ENCODE results near the gene CD151.
A peak's percentile ranks its signal among the peaks of the same experiment; 100 is the strongest.

The CD151 gene

DNA sequence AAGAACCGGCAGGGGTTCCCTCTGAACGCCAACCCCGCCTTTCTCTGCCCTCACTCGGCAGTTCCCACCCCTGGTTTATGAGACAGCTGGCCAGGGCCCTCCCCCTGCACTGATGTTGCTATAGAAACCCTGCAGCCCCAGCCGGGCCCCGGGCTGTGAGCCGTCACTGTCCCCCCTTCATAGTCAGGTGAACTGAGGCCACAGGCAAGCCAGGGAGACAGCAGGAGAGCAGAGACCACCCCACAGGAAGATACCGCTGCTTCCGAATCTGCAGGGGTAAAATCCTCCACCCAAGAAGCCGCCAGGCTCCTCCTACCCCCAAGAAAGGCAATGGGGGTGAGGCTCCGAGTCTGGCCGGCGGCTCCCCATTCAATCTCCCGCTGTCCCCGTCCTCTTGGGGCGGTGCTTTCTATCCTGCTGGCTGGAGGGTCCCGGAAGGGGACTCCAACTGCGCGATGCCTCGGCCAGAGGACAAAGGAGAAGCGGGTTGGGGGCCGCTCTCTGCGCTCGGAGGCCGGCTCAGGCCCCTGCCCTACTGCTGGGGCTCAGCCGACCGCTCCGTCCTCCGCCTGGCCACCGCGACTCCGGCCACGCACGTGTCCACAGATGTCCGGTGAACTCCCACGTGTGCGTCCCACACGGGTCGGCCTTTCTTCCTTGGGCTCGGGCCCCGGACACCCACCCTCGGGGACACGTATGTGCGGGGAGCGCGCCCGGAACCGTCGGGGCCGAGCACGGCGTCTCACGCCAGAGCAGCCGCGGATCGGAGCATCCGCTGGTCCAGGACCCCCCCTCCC lies 35.3 kb upstream of the CD151 start:
- DNase-seq: peak; percentile 82 to 88

DNA sequence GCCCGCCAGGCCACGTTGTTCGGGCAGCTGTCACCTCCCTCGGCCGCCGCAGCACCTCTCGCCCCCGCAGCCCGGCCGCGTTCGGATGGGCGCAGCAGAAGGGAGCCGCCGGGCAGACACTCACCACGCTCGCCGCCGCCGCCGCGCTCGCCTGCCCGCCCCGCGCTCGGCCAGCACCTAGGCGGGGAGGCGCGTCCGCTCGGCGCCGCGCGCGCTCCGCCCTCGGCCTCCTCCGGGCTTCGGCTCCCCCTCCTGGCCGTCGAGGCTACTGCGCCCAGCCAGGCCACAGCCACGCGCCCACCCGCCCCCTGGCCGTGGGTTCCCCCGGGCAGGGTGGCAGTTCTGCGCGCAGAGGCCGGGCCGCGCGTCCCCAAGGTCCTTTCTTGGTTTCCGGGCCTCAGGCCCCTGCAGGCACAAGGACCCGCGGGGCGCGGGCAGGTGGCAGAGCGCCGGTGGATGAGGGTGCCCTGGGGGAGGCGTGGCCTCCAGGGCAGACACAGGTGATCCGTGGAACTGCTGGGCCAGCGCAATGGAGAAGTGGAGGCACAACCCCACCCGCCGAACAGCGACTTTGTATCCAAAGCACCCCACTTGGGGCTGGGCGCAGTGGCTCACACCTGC lies 34.5 kb upstream of the CD151 start, which contains the start of gene SLC25A22:
Gene SLC25A22, minus strand, starts transcription at position 189 of the 621 bp plus-strand sequence. CDS start 3,275 bp downstream, outside the sequence.
- peak; percentile 91 to 93 for DNase-seq

DNA sequence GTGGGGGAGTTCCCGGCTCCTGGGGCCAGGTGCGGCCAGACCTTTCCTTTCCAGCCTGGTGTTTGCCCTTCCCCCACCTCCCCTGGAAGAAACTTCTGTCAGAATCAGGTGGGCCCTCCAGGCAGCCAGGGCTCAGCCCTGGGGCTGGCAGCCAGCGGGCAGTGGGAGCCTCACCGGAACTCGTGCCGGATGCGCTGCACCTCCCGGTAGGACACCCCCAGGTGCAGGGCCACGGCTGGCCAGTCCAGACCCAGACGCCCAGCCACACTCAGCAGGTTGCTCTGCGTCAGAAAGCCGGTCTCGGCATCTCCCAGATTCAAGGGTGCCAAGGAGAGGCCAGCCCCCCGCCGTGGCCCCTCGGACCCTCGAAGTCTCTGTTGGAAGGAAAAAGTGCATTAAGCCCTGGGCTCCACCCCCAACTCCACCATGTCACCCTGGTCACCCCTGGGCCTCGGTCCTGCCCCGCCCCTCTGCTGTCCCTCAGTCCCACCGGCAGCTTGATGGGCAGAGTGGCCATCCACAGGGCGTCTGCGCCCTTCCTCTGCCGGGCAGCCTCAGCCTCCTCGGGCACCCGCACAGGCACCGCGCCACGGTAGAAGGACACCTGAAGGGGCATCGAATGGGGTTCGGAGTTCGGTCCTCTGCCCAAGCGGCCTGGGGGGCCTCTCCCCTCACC lies 33.0 kb upstream of the CD151 start:
- DNase-seq: no peak

DNA sequence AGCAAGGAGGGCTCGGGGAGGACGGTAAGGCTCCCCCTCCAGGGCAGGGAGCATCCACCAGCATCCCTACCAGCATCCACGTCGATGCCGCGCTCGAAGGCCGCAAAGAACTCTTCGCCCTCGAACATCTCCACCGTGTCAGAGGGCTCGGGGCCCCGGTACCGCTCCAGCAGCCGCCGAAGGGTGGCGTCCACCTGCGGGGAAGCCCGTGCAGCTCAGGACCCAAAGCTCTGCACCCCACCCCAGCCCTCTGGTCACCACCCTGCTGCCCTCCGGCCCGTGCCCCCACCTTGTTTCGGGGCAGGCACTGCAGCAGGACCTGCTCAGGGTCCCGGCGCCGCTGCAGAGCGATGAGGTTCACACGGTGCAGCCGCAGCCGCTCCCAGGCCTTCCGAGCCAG lies 32.3 kb upstream of the CD151 start:
- DNase-seq: no peak

DNA sequence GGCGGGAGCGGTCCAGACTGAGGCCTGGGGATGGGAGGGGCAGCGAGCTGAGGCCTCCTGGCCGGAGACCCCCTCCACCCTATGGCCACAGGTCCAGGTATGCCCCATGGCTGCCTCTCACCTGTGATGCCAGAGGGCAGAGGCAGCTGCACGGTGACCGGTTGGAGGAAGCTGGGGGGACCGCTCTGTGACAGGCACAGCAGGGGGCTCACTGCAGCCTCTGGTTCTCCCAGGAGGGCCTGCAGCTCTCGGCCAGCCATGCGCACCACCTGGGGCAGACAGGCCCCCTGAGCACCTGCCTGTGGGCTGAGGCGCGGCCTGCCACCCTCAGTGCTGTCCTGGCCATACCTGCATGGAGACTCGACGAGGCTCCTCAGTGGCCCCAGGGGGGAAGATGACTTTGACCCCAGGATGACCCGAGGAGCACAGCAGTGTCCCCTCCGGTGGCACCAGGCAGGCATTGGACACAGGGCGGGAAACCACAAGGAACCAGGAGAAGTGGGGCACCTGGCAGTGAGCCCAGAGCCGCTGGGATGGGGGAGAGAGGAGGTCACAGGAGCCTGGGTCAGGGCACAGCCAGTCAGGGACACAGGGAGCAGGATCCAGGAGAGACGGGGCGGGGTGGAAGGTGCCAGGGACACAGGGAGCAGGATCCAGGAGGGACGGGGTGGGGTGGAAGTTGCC lies 31.5 kb upstream of the CD151 start:
- no peak for DNase-seq

DNA sequence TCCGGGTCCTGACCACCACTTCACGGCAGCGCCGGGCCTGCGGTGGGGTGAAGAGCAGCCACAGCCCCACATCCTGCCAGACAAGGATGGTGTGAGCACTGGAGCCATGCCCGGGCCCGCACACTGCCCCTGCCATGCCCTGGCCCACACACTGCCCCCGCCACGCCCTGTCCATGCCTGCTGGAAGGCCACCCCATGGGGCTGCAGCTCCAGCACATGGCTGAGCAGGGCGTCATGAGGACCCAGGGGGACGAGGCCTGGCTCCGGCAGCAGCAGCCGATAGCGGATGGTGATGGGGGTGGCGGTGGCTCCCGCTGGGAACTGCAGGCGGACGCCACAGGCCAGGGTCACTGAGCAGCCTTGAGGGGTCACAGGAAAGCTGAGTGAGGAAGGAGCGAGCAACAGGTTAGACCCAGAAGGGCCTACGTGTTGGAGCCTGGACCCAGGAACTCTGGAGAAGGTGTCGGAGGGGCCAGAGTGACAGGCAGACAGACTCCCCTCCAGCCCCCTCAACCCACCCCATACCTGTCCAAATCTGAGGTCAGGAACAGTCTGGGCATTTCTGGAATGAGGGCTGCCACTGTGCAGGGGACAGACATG lies 30.6 kb upstream of the CD151 start:
- no peak for DNase-seq

DNA sequence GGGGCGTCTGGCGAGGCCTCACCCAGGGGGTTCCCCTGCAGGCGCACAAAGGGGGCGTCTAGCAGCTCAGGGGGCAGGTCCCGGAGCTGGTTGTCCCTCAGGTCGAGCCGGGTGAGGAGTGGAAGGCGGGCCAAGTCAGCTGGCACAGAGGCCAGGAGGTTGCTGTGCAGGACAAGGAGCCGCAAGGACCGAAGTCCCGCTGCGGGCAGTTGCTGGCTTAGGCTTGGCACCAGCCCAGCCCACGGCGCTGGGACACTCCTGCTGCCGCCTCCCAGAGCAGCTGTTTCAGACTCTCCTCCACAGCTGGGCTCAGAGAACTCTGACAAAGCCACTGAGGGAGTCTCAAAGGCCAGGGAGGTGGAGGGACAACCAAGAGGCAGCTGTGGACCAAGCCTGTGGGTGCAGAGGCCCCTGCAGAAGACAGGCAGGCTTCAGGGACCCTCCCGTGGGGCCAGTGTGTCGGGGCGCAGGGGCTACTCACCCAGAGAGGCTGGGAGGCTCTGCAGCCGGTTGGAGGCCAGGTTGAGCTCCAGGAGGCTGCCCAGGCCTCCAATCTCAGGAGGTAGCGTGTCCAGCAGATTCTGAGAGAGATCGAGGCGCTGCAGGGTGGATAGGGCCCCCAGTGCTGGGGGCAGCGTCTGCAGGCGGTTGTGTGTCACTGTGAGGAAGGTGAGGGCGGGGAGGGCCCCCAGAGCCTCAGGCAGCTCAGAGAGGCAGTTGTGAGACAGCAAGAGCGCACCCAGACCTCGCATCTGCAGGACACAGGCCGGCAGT lies 29.9 kb upstream of the CD151 start:
- DNase-seq: no peak

DNA sequence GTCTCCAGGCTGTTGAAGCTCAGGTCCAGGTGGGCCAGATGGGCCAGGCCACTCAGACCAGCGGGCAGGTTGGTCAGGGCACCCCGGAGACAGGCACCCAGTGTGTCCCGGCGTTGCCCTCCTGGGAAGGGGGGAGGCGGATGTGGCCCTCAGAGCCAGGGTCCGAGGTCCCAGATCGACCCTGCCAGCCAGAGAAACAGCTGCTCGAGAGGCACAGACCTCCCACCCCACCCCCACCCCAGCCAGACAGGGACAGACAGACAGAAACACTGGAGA lies 29.3 kb upstream of the CD151 start:
- no peak for DNase-seq

DNA sequence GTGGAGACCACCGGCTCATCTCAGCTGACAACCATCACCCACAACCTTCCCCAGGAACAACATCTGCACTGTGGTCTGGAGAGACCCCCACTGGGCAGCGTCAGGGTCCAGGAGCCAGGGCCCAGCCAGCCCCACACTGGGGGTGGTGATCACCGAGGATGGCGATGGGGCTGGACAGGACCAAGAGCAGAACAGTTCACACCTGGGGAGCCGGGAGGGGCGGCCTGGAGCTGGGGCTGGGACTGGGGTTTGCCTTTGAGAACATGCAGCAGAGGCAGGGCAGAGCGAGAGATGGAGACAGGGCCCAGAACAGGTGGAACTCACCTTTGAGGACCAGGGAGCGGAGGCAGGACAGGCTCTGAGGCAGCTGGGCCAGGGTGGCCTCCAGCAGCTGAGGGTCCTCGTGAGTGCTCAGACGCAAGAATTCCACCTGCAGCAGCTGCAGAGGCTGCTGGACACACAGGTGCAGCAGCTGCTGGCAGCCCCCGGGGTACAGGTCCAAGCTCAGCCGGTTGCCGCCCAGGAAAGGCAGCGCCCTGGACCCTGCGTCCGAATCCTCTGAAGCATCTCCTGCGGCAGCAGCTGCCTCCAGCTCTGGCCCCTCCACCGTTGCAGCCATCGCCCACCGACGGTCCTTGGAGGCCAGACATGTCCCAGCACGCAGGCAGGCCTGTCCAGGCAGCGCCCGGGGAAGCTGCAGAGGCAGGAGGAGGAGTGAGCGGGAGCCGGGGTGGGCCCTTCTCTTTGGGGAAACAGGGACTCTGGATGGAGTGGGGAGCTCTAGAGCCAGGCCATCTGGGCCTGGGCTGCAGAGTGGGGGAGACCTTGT lies 28.8 kb upstream of the CD151 start:
- no peak for DNase-seq

DNA sequence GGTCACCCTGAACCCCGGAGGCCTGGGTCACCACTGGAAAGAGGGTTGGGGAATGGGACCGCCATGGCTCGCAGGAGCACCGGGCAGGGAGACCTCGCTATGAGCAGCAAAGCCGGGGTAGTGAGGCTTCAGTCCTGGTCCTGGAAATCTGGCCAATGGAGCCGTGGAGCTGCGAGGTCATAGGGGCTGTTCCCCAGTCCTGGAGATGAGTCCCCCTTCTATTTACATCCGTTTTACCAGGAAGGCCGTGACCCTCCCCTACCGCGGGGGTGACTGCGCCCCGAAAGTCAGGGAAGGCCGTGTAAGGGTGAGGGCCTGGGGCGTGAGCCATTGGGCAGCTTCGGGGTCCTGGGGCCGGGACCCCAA lies 28.2 kb upstream of the CD151 start:
- DNase-seq: no peak

DNA sequence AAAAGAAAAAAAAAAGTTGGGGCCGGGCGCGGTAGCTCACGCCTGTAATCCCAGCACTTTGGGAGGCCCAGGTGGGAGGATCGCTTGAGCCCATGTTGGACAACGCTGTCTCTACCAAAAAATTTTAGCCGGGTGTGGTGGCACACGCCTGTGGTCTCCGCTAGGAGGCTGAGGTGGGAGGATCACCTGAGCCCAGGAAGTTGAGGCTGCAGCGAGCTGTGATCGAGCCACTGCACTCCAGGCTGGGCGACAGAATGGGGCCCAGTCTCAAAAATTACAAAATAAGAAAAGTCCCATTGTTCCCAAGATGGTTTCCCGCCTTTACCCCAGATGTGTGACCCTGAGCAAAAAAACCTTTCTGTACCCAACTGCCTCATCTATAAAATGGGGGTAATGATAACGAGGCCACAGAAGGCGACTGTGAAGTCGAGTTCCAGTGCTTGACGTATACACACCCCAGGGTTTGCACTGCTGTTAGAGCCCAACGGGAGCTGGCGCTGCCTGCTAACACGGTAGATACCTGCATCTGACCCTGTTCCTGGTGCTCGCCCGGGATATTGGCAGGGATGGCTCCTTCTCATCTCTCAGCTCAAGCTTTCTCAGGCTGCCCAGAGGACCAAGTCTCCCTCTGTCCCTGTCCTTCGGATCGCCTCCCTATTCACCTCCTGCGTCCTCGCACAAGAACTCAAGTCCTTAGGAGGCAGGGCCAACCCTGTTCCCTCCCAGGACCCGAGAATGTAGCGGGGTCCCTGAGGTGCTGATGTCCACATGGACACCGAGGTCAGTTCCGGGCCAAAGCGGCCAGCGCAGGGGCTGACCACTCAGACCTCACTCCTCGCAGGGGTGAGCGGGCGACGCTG lies 24.1 kb upstream of the CD151 start:
- DNase-seq: peak in 1 of 2 experiments; percentile 66

DNA sequence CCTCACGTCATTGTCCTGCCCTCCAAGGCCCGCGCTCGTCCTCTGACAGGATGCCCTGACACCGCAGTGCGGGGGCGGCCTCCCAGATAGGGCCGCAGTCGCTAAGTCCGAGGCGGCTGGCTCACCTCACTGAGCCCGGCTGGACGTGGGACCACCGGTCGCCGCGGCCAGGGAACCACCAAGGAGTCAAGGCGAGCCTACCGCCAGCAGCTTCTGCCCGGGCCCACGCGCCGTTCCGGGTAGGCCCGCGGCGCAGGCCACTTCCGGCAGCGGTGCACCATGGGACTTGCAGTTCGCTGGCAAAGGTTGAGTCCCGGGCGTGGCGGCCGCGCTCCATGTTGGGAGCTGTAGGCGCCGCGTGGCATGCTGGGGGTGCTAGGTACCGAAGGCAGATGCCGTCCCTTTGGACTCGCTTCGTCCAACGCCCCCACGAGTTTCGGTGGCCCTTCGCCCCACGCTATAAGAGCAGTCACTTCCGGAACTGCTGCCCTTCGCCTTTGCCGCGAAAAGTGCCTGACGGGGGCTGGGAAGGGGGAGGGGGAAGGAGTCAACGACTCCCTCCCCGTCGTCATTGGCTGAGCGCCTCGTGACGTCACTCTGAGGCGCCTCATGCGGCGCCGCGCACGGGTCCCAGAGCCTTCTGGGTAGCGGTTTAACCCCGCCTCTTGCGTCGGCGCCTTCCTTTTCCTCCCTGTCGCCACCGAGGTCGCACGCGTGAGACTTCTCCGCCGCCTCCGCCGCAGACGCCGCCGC lies 23.3 kb upstream of the CD151 start, which contains the start of gene RPLP2:
Gene RPLP2, plus strand, starts transcription at position 681 of the 753 bp plus-strand sequence. CDS start 268 bp downstream, outside the sequence.
- peak; percentile 99 for DNase-seq

DNA sequence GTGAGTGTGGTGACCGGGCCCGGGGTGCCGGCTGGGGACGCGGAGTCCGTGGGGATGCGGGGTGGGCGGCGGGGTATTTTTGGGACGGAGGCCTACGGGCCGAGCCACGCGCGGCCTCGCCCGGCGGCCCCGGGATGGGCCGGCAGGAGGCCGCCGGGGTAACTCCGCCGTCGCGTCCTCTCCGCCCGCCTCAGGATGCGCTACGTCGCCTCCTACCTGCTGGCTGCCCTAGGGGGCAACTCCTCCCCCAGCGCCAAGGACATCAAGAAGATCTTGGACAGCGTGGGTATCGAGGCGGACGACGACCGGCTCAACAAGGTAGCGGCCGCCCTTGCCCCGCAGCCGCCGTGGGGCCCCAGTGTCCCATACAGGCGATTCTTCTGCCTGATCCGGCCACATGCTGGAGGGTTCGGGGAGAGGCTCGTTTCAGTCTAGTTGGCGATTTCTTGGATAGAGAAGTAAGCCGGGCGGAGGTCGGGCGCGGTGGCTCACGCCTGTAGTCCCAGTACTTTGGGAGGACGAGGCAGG lies 22.6 kb upstream of the CD151 start:
- peak in 1 of 2 experiments; percentile 44 for DNase-seq

DNA sequence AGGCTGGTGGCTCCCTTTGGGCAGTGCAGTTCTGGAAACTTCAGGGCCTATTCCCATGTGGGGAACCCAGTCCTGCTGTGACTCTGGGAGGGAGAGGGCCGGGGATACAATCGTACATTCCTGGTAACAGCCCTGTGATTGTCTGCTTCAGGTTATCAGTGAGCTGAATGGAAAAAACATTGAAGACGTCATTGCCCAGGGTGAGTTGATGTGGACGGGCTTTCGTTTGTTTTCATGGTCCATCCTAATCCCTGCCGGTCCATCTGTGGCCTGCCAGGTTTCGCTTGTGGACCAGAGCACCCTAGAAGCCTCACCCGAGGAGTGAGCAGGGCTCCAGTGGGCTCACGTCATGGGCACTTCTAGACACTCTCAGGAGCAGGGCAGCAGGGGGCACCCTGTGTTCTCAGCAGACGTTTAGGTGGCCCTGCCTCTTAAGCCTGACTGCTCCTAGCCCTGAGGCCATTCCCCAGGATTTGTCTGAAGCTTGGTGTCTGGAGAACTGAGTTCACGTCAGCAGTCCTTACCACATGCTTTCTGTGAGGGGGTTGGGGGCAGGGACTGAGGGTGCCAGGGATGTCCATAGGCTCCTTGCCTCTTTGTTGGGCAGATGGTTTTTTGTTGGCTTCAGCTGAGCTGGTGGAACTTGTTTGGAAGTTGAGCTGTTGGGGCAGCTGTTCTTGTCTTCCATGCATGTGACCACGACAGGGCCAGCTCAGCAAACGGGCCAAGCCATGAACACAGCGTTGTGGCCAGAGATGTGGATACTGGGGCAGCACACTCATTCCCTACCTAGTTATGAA lies 21.1 kb upstream of the CD151 start:
- no peak for DNase-seq

DNA sequence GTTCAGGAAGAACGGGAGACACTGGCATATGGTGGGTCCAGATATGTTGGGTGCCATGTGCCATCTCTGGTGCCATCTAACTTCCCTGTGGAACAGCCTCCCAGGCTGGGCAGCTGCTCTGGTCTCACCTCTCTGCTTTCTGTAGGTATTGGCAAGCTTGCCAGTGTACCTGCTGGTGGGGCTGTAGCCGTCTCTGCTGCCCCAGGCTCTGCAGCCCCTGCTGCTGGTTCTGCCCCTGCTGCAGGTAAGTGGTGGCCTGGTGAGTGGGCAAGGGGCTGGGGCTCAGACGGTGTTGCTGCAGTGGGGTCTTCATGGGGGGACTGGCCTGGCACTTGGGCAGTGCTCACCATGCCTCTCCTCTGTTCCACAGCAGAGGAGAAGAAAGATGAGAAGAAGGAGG lies 20.4 kb upstream of the CD151 start:
- no peak for DNase-seq

DNA sequence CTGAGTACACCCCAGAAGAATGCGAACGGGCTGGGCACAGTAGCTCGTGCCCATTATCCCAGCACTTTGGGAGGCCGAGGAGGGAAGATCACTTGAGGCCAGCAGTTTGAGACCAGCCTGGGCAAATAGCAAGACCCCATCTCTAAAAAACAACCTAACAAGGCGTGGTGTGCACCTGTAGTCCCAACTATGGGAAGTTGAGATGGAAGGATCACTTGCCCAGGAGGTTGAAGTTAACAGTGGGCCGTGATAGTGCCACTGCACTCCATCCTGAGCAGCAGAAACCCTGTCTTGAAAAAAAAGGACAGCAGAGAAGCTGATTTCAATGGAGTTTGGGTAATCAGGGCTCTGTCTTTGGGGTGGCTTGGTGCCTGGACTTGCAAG lies 19.7 kb upstream of the CD151 start:
- DNase-seq: no peak

DNA sequence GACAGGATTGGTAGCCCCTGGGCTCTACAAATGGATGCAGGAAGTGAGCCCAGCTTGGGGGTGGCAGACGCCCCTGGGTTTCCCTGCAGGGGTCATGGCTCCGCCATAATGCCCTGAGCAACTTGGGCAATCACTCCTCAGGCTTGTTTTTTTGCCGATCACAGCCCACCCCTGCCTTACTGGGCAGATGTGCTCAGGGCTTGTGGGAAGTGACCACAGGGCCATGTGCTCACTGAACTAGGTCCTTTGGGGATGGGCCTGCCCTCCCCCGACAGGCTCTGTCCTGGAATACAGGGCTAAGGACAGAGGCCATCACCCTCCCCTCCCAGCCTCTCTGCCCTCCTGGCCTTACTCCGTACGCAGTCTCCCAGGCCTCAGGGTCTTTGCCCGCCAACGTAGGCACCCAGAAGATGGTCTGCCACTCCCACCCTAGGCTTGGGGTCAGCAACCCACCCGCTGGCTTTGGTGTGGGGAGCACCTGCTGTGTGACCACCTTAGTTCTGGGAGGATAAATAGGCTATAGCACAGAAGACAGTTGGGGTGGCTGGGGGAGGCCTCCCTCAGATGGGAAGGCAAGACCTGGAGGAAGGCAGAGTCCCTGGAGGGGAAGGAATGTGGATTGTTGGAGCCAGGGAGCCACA lies 19.2 kb upstream of the CD151 start:
- peak in 1 of 2 experiments; percentile 56 for DNase-seq
